H1 (cell line): ENCODE measurements around the gene LILRB2. TPM values are rescaled to one million over a fixed set of nuclear protein-coding genes. Genes with fewer than 3 reads are reported as not detected.

ENCODE experiments used
- CTCF ChIA-PET: fragments of 300-600 bp; sonication (Branson Sonifier 250); formaldehyde crosslinking; loops from one replicate; lab custom pipeline; 2021; ENCODE audit not compliant: partially characterized antibody; lab: Charles Lee
- POLR2A ChIA-PET: fragments of 300-600 bp; sonication (Branson Sonifier 250); formaldehyde crosslinking; loops from one replicate; lab custom pipeline; 2021; ENCODE audit warnings: inconsistent platforms; ENCODE audit not compliant: partially characterized antibody; lab: Charles Lee
- DNase-seq, 2 experiments: peaks; one replicate each; pipeline versions ENCODE4 v3.0.0 to v3.0.0-alpha.2; 2010 to 2022; ENCODE audit warnings: low spot score in 2 of 2, low read depth in 1 of 2, mixed read lengths in 1 of 2
- FAIRE-seq: peaks from 2 replicates; lab custom pipeline; 2011; peaks lifted over from hg19 to GRCh38; lab: Jason Lieb, UNC
- H2AFZ ChIP-seq: 2 replicates; pipeline ENCODE4 v1.8.1; 2012; ENCODE audit warnings: low read length, inconsistent platforms
- H2AK5ac ChIP-seq: 2 replicates; pipeline ENCODE4 v1.6.1; 2013; ENCODE audit warnings: low read depth, low read length
- H2BK120ac ChIP-seq: replicated peaks from 2 replicates; pipeline ENCODE3; 2013; ENCODE audit warnings: low read depth, low read length, inconsistent platforms
- H2BK12ac ChIP-seq: 2 replicates; pipeline ENCODE4 v1.6.1; 2013; ENCODE audit warnings: low read depth, low read length
- H2BK15ac ChIP-seq: 2 replicates; pipeline ENCODE4 v1.6.1; 2013; ENCODE audit warnings: low read length
- H2BK20ac ChIP-seq: 2 replicates; pipeline ENCODE4 v1.6.1; 2013; ENCODE audit warnings: low read length
- H2BK5ac ChIP-seq: 2 replicates; pipeline ENCODE4 v1.6.1; 2013; ENCODE audit warnings: low read depth, low read length
- H3K14ac ChIP-seq: 2 replicates; pipeline ENCODE4 v1.6.1; 2013; ENCODE audit warnings: inconsistent platforms; ENCODE audit not compliant: insufficient read length
- H3K18ac ChIP-seq: 2 replicates; pipeline ENCODE4 v1.6.1; 2013; ENCODE audit warnings: low read length; ENCODE audit errors: extremely low read depth
- H3K23ac ChIP-seq: 2 replicates; pipeline ENCODE4 v1.6.1; 2013; ENCODE audit warnings: inconsistent platforms; ENCODE audit not compliant: insufficient read length
- H3K23me2 ChIP-seq: 2 replicates; pipeline ENCODE4 v1.6.1; 2013; ENCODE audit warnings: low read depth, low read length
- H3K27ac ChIP-seq: 2 replicates; pipeline ENCODE4 v1.6.1; 2011; ENCODE audit warnings: low read depth, low read length, inconsistent platforms
- H3K27me3 ChIP-seq, 4 experiments: replicated peaks in 1 of 4; 1 replicate in 1 of 4; 2 replicates in 3 of 4; pipeline versions ENCODE4 v1.6.1 to v1.8.1; 2011 to 2013; ENCODE audit warnings: low read length in 3 of 4, mild to moderate bottlenecking in 3 of 4, inconsistent platforms in 2 of 4, mixed read lengths in 2 of 4, moderate library complexity in 1 of 4; ENCODE audit not compliant: control insufficient read depth in 3 of 4, insufficient read depth in 3 of 4; ENCODE audit errors: extremely low read depth in 1 of 4
- H3K36me3 ChIP-seq, 4 experiments: 2 replicates each; pipeline versions ENCODE4 v1.6.1 to v1.8.1; 2011 to 2013; ENCODE audit warnings: mild to moderate bottlenecking in 4 of 4, low read length in 3 of 4, moderate library complexity in 2 of 4, control low read depth in 1 of 4, inconsistent platforms in 1 of 4; ENCODE audit not compliant: insufficient read depth in 4 of 4, control insufficient read depth in 2 of 4
- H3K4ac ChIP-seq: replicated peaks from 2 replicates; pipeline ENCODE3; 2013; ENCODE audit warnings: low read length, low read depth, mixed read lengths, inconsistent platforms; ENCODE audit not compliant: insufficient read length
- H3K4me1 ChIP-seq, 4 experiments: replicated peaks in 1 of 4; 1 replicate in 1 of 4; 2 replicates in 3 of 4; pipeline versions ENCODE4 v1.6.1 to v1.8.1; 2011 to 2013; ENCODE audit warnings: low read length in 3 of 4, inconsistent platforms in 2 of 4, mixed read lengths in 1 of 4; ENCODE audit not compliant: insufficient read depth in 4 of 4, control insufficient read depth in 3 of 4
- H3K4me2 ChIP-seq, 2 experiments: 2 replicates each; pipeline versions ENCODE4 v1.6.1 to v1.8.1; 2011 to 2013; ENCODE audit warnings: low read depth in 2 of 2, low read length in 2 of 2, control low read depth in 1 of 2, inconsistent platforms in 1 of 2, mild to moderate bottlenecking in 1 of 2; ENCODE audit not compliant: insufficient read depth in 1 of 2
- H3K4me3 ChIP-seq, 4 experiments: fragments of 200-600, 300-600 bp in 1 of 4; sonication (generic), shearing (Covaris generic), sonication (Bioruptor Twin) in 1 of 4; 2 replicates each; pipeline versions ENCODE4 v1.5.1 to v1.8.1; 2011 to 2016; ENCODE audit warnings: low read length in 4 of 4, low read depth in 3 of 4, control low read depth in 2 of 4, inconsistent platforms in 2 of 4, mild to moderate bottlenecking in 2 of 4, mixed read lengths in 1 of 4, moderate library complexity in 1 of 4; ENCODE audit not compliant: insufficient read depth in 2 of 4; ENCODE audit errors: extremely low read depth in 1 of 4
- H3K56ac ChIP-seq: replicated peaks from 2 replicates; pipeline ENCODE3; 2013; ENCODE audit warnings: low read depth, mild to moderate bottlenecking, mixed read lengths, low read length, inconsistent platforms; ENCODE audit not compliant: insufficient read length
- H3K79me1 ChIP-seq: 2 replicates; pipeline ENCODE4 v1.6.1; 2013; ENCODE audit warnings: low read depth, low read length, control low read depth
- H3K79me2 ChIP-seq, 2 experiments: 2 replicates each; pipeline versions ENCODE4 v1.6.1 to v1.8.1; 2012 to 2013; ENCODE audit warnings: low read length in 2 of 2, mild to moderate bottlenecking in 2 of 2, inconsistent platforms in 1 of 2; ENCODE audit not compliant: insufficient read depth in 2 of 2, control insufficient read depth in 1 of 2
- H3K9ac ChIP-seq, 4 experiments: replicated peaks in 1 of 4; 1 replicate in 1 of 4; 2 replicates in 3 of 4; pipeline versions ENCODE4 v1.6.1 to v1.8.1; 2011 to 2013; ENCODE audit warnings: low read depth in 3 of 4, low read length in 3 of 4, control low read depth in 2 of 4, mild to moderate bottlenecking in 2 of 4, moderate library complexity in 2 of 4, inconsistent platforms in 1 of 4; ENCODE audit errors: extremely low read depth in 1 of 4
- H3K9me3 ChIP-seq, 2 experiments: 2 replicates each; pipeline versions ENCODE4 v1.6.1 to v1.8.1; 2012 to 2013; ENCODE audit warnings: mild to moderate bottlenecking in 2 of 2, moderate library complexity in 2 of 2, control low read depth in 1 of 2, inconsistent platforms in 1 of 2, low read depth in 1 of 2, low read length in 1 of 2, mixed read lengths in 1 of 2; ENCODE audit not compliant: insufficient read depth in 2 of 2
- H4K20me1 ChIP-seq, 2 experiments: replicated peaks in 1 of 2; 2 replicates each; pipeline versions ENCODE3 to v1.8.1; 2011 to 2013; ENCODE audit warnings: inconsistent platforms in 2 of 2, low read length in 2 of 2, mild to moderate bottlenecking in 1 of 2; ENCODE audit not compliant: insufficient read depth in 2 of 2, control insufficient read depth in 1 of 2
- H4K5ac ChIP-seq: 2 replicates; pipeline ENCODE4 v1.6.1; 2013; ENCODE audit warnings: low read length, low read depth, mixed read lengths, inconsistent platforms; ENCODE audit not compliant: insufficient read length
- H4K8ac ChIP-seq: 2 replicates; pipeline ENCODE4 v1.8.0; 2013; ENCODE audit warnings: mild to moderate bottlenecking, moderate library complexity, low read length, inconsistent platforms; ENCODE audit not compliant: insufficient read depth; ENCODE audit errors: extremely low read depth
- H4K91ac ChIP-seq: replicated peaks from 2 replicates; pipeline ENCODE3; 2013; ENCODE audit warnings: low read length, mixed read lengths, inconsistent platforms; ENCODE audit not compliant: insufficient read length
- TAF1 ChIP-seq: IDR thresholded peaks from 2 replicates; pipeline ENCODE4 v1.6.1; 2011; ENCODE audit warnings: mild to moderate bottlenecking, low read depth, low read length
- WGBS, 2 experiments: shearing (Covaris generic) in 1 of 2; methylation state at CpG; one replicate each; pipeline versions ENCODE4 v1.1.6 to v1.1.7; 2013 to 2015; ENCODE audit warnings: low lambda C conversion rate in 2 of 2, mixed read lengths in 2 of 2, inconsistent platforms in 1 of 2, low coverage in 1 of 2, missing lambda C conversion rate in 1 of 2; ENCODE audit not compliant: insufficient replicate concordance in 2 of 2, insufficient coverage in 1 of 2, insufficient read length in 1 of 2; ENCODE audit errors: extremely low coverage in 1 of 2, missing lambda C conversion rate in 1 of 2; 5-methylcytosine and 5-hydroxymethylcytosine counted together
- long read RNA-seq, 2 experiments: library from RNA in 1 of 2; library from capped mRNA in 1 of 2; stranded (forward); transcript quantifications; one replicate each; pipeline ENCODE4 v2.0.0, GENCODE V29; 2021; ENCODE audit warnings: inconsistent platforms in 1 of 2
- polyA minus RNA-seq, 3 experiments: library from RNA; depleted of rRNA, polyadenylated mRNA; stranded (reverse); fragments of >200 nt; gene quantifications; 1 replicate in 2 of 3; 2 replicates in 1 of 3; pipeline ENCODE4 v1.2.3, GENCODE V29; 2011
- polyA plus RNA-seq, 7 experiments: library from polyadenylated mRNA; depleted of rRNA in 3 of 7; stranded (reverse) in 5 of 7; unstranded in 2 of 7; fragments of >200 nt in 5 of 7; fragments of 200-250 nt in 2 of 7; gene quantifications; 1 replicate in 5 of 7; 2 replicates in 1 of 7; 4 replicates in 1 of 7; pipeline versions ENCODE4 v1.2.1 to v1.2.3, GENCODE V29; 2011 to 2013; ENCODE audit warnings: missing spikeins in 2 of 7, mixed read lengths in 2 of 7
- total RNA-seq: library from RNA; stranded (reverse); fragmentation: NEBNext Ultra II Directional; extraction: Animal tissue kit (Norgen Biotek cat#: 25700); gene quantifications from 2 replicates; pipeline ENCODE4 v1.2.1, GENCODE V29; 2021
- TF ChIP-seq, protein P1 (sequence below): IDR thresholded peaks from 2 replicates; pipeline ENCODE4 v1.6.1; 2012; ENCODE audit warnings: low read length, inconsistent platforms

Gene LILRB2
- total RNA-seq (not detected in 2 replicates), polyA plus RNA-seq (2011; rRNA removed) (not detected in 2 replicates), polyA minus RNA-seq (2011; rRNA and poly(A)+ RNA removed) (not detected in 2 replicates)
- not detected for polyA plus RNA-seq (2011; cell fraction: cytosol; rRNA removed)
- polyA plus RNA-seq (2011; cell fraction: nucleus; rRNA removed) = not detected
- not detected in 4 replicates for polyA plus RNA-seq (2012, experiment 1 of 2)
- not detected for polyA plus RNA-seq (2012, experiment 2 of 2)
- not detected for polyA plus RNA-seq (2013, experiment 1 of 2)
- not detected for polyA plus RNA-seq (2013, experiment 2 of 2)
- polyA minus RNA-seq (2011; cell fraction: cytosol; rRNA and poly(A)+ RNA removed) = not detected
- polyA minus RNA-seq (2011; cell fraction: nucleus; rRNA and poly(A)+ RNA removed) = not detected
- long read RNA-seq, experiment 1 = 0 reads
- long read RNA-seq, experiment 2 = 0 reads

DNA sequence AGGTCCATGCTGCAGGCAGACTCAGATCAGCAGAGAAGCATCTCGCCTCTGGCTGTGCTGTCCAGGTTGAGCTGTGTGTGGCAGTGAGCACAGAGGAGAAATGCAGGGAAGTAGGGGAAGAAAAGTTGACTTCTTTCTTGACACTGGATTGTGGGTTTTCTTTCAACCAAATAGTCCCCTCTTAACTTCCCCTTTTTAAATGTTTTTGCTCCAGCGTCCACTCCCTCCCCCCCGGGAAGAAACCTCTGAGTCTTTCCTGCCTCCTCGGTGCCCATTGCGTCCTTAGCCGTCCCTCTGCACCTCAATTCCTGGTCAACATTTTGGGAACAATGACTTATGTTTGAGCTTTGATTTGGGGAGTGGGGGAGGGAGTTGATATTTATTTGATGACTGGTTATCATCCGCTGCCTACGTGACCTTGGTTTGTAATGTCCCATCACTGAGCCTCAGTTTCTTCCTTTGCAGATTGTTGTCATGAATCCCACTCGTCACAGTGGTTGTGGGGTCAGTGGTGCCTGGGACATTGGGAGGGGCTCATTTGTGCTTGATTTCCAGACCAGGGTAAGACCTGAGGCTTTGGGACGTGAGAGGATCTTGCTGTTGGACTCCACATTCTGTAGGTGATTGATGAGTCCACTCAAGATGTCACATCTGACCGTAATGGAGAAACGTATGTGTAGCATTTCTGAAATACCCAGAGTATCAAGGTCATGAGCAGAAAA is at the start of gene LILRB2:
Gene LILRB2, minus strand, starts transcription at position 104 of the 722 bp plus-strand sequence. CDS start 614 bp downstream, outside the sequence.
- WGBS, 2 experiments = 87% methylated on average over 11 of the region's 12 CpGs; no CpG with 5 or more reads in 1 of the 2 experiments
- no peak within 1 kb of the TSS for H4K8ac ChIP-seq
- no peak within 1 kb of the TSS for H3K9ac ChIP-seq
- no peak within 1 kb of the TSS for H3K56ac ChIP-seq
- DNase-seq (no peak), FAIRE-seq (no peak)
- no peak within 1 kb of the TSS for H2AK5ac ChIP-seq
- no peaks in the 10 kb centered on the region for H3K79me2 ChIP-seq
- H3K14ac ChIP-seq = no peak within 1 kb of the TSS
- H4K20me1 ChIP-seq = no peaks in the 10 kb centered on the region
- H2BK20ac ChIP-seq = no peak within 1 kb of the TSS
- POLR2A ChIA-PET = interaction anchor here (1.0 to 1.1 kb wide), 2 partner anchors 73 to 80 kb away, joined by 3 to 6 read pairs; no protein-coding TSS in a partner anchor
- no peak within 1 kb of the TSS for H3K18ac ChIP-seq
- H2BK12ac ChIP-seq = no peak within 1 kb of the TSS
- CTCF ChIA-PET = no interaction called here
- H3K9me3 ChIP-seq = peaks cover 0 to 4% of the 10 kb centered on the region in 2 experiments; a peak in 1 of 4 replicates
- H3K4me2 ChIP-seq = no peak within 1 kb of the TSS
- no peak within 1 kb of the TSS for H3K27ac ChIP-seq
- no peaks in the 10 kb centered on the region for H3K4me1 ChIP-seq
- no peaks in the 10 kb centered on the region for H3K79me1 ChIP-seq
- H3K4me3 ChIP-seq = no peak within 1 kb of the TSS
- H2BK5ac ChIP-seq = no peak within 1 kb of the TSS
- H2BK120ac ChIP-seq = no peak within 1 kb of the TSS
- no peaks in the 10 kb centered on the region; a peak in 1 of 7 replicates for H3K27me3 ChIP-seq
- no peaks in the 10 kb centered on the region for H3K23me2 ChIP-seq
- no peak within 1 kb of the TSS for H2BK15ac ChIP-seq
- H2AFZ ChIP-seq = no peak within 1 kb of the TSS; the same call in 1 of the 2 replicates
- no peaks in the 10 kb centered on the region for H3K36me3 ChIP-seq
- H3K4ac ChIP-seq = no peak within 1 kb of the TSS
- no peak within 1 kb of the TSS for H3K23ac ChIP-seq
- no peak within 1 kb of the TSS for H4K5ac ChIP-seq
- H4K91ac ChIP-seq = no peak within 1 kb of the TSS
- TF ChIP-seq, protein P1, sequence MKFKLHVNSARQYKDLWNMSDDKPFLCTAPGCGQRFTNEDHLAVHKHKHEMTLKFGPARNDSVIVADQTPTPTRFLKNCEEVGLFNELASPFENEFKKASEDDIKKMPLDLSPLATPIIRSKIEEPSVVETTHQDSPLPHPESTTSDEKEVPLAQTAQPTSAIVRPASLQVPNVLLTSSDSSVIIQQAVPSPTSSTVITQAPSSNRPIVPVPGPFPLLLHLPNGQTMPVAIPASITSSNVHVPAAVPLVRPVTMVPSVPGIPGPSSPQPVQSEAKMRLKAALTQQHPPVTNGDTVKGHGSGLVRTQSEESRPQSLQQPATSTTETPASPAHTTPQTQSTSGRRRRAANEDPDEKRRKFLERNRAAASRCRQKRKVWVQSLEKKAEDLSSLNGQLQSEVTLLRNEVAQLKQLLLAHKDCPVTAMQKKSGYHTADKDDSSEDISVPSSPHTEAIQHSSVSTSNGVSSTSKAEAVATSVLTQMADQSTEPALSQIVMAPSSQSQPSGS = no peak
- no peak for TF ChIP-seq TAF1
